IPS-15b (cell line): ENCODE data around the gene REEP5.
A peak's percentile ranks its signal among the peaks of the same experiment; 100 is the strongest.

Source experiments
- H3K27me3 ChIP-seq: one replicate; pipeline ENCODE4 v1.6.1; 2013; ENCODE audit warnings: low read length; ENCODE audit not compliant: control insufficient read depth, insufficient read depth
- H3K36me3 ChIP-seq: one replicate; pipeline ENCODE4 v1.6.1; 2013; ENCODE audit warnings: low read length; ENCODE audit not compliant: control insufficient read depth, insufficient read depth
- H3K4me1 ChIP-seq: one replicate; pipeline ENCODE4 v1.6.1; 2013; ENCODE audit warnings: mild to moderate bottlenecking, low read length; ENCODE audit not compliant: control insufficient read depth, insufficient read depth
- H3K4me3 ChIP-seq: one replicate; pipeline ENCODE4 v1.5.1; 2013; ENCODE audit warnings: low read depth, low read length
- H3K9ac ChIP-seq: one replicate; pipeline ENCODE4 v1.6.1; 2013; ENCODE audit warnings: low read depth, mild to moderate bottlenecking, low read length
- H3K9me3 ChIP-seq: one replicate; pipeline ENCODE4 v1.6.1; 2013; ENCODE audit warnings: mild to moderate bottlenecking, low read length; ENCODE audit not compliant: control insufficient read depth, insufficient read depth

Gene REEP5

DNA sequence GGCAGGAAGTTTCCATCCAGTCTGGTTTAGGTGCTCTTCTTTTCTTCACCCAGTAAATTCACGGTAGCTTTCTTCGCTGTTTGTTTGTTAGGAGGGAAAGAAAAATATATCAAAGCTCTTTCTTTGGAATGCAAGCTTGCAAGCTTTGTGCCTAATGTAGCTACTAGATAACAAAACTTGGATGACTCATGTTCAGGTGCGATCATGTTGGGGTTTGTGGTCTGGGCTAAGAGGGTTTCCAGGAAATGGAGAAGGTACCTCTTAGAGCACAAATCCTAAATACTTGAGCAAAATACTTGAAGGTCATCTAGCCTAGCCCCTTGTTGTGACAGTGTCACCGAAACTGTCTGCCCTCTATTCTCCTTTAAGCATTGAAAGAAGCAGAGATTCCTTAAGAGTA is 43.3 kb downstream of the REEP5 start:
- no peaks in the 10 kb centered on the region for H3K27me3 ChIP-seq
- H3K4me3 ChIP-seq, result no peak overlapping the region
- no peak overlapping the region for H3K9ac ChIP-seq
- no peaks in the 10 kb centered on the region for H3K36me3 ChIP-seq
- no peaks in the 10 kb centered on the region for H3K9me3 ChIP-seq
- peaks cover 4% of the 10 kb centered on the region for H3K4me1 ChIP-seq

DNA sequence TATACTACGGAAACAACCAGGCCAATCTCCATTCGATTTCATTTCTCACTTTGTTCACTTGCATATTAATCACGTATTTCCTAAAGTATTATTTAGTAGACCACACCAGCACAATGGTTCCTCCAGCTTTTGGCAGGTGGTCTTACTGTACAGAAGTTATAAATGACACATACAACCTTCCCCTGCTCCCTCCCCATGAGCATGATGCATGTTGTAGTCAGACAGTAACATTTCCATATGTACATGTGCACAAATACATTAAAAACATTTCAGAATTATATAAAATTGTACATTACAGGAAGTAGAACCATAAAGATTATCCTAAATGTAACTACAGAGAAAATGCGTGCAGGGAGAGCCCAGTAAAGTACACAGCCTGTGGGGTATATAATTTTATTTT is 43.9 kb downstream of the REEP5 start:
- Histone ChIP-seq H3K27me3 (no peaks in the 10 kb centered on the region), H3K36me3 (no peaks in the 10 kb centered on the region), H3K4me3 (no peak overlapping the region), H3K4me1 (peaks cover 4% of the 10 kb centered on the region), H3K9me3 (no peaks in the 10 kb centered on the region), H3K9ac (no peak overlapping the region)

DNA sequence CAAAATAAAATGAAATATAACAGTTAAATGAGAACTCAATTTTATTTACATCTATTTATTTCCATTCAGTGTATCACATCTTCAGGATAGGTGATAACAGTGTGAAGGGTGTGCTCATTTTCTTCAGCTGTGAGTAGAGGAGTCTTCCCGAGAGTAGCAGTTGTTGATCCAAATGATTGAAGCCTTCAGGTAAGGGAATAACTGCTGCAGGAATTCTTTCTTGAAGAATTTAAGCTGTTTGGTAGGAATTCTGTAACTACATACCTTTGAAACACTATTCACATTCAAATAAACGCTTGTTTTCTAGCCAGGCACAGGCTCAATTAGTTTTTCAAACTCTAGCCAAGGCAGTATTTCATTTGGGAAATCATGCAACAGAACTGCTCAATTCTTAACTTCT is 45.7 kb downstream of the REEP5 start:
- peaks cover 4% of the 10 kb centered on the region for H3K4me1 ChIP-seq
- H3K9me3 ChIP-seq, result no peaks in the 10 kb centered on the region
- H3K4me3 ChIP-seq, result no peak overlapping the region
- no peaks in the 10 kb centered on the region for H3K36me3 ChIP-seq
- H3K9ac ChIP-seq, result no peak overlapping the region
- H3K27me3 ChIP-seq, result no peaks in the 10 kb centered on the region

DNA sequence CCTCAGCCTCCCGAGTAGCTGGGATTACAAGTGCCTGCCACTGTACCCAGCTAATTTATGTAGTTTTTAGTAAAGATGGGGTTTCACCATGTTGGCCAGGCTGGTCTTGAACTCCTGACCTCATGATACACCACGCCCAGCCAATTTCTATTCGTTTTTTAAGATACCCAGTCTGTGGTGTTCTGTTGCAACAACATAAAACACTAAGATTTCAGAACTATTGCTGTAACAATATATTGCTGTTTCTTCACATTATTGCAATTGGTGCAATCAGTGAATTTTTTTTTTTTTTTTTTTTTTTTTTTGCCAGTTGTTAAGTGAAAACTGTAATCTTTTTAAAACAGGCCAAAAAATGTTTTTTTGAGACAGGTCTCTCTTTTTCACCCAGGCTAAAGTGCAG is 51.1 kb downstream of the REEP5 start:
- Histone ChIP-seq H3K4me1 (no peaks in the 10 kb centered on the region), H3K36me3 (peaks cover 20% of the 10 kb centered on the region)

DNA sequence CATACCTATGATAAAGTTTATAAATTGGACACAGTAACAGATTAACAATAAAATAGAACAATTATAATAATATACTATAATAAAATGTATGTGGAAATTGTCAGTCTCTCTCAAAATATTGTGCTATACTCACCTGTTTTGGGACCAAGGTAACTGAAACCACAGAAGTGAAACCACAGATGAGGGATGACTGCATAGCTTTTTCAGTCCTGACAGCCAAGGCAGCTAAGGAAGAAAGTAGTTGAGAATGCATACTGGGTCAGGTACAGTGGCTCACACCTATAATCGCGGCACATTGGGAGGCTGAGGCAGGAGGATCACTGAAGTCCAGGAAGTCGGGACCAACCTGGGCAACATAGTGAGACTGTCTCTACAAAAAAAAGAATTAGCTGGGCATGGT is 52.1 kb downstream of the REEP5 start:
- H3K9me3 ChIP-seq, result no peaks in the 10 kb centered on the region
- no peak overlapping the region for H3K9ac ChIP-seq
- H3K27me3 ChIP-seq, result no peaks in the 10 kb centered on the region
- peaks cover 20% of the 10 kb centered on the region for H3K36me3 ChIP-seq
- H3K4me1 ChIP-seq, result no peaks in the 10 kb centered on the region
- H3K4me3 ChIP-seq, result no peak overlapping the region

More for the DNA sequence above, 51.1 kb downstream of the REEP5 start:
- Histone ChIP-seq H3K27me3 (no peaks in the 10 kb centered on the region), H3K4me3 (no peak overlapping the region), H3K9me3 (no peaks in the 10 kb centered on the region), H3K9ac (no peak overlapping the region)

DNA sequence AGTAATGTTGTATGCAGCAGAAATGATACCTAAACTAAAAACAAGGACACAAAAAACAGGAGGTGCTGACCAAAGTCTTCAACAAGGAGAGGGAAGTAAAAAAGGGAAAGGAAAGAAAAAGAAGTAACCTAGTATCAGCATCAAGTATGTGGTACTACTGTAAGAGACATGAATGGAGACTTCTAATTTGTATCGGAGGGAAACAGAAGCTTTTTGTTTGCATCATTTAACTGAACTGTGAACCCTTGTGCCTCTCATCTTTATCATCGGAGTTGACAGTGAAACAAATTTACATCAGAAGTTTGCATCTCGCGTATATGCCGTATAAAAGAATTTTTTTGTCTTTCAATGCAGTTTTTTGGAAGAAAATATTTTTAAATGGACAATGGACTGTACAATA is 54.6 kb downstream of the REEP5 start:
- peaks cover 20% of the 10 kb centered on the region for H3K36me3 ChIP-seq
- H3K4me1 ChIP-seq, result no peaks in the 10 kb centered on the region
- H3K9me3 ChIP-seq, result no peaks in the 10 kb centered on the region
- H3K4me3 ChIP-seq, result no peak overlapping the region
- no peak overlapping the region for H3K9ac ChIP-seq
- no peaks in the 10 kb centered on the region for H3K27me3 ChIP-seq

DNA sequence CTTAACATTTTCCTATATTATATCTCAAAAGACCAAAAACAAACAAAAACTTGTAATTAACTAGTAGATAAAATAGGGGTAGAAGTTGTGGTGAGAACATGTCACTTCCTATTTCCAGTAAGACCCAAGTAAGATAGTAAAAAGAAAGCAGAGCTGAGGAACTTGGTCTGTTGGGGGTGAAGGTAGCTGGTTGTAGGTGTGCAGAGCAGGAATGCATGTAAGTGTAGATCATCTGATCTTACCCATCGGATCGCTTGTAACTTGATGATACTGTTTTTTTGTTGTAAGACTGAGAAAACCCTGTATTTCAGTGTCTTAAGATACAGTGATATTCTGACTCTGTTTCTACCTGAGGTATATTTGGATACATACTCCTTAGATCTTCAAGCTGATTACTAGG is 55.3 kb downstream of the REEP5 start:
- peaks cover 20% of the 10 kb centered on the region for H3K36me3 ChIP-seq

DNA sequence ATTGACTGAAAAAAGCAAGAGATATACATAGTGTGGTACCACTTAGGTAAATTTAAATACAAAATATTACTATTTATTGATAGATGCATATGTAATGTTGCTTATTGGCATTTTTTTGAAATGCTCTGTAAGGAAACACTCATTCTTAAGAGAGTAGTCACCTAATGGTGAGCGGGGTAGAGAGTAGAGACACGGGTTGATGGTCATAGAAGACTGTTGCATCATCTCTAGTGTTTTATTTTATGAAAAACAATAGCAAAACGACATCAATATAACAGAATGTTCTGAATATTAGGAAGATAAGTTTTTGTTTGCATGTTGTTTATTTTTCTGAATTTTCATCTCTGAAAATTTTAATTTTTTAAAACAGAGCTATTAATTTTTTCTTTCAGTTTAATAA is 56.9 kb downstream of the REEP5 start:
- H3K36me3 ChIP-seq, result peaks cover 14% of the 10 kb centered on the region
- H3K9ac ChIP-seq, result no peak overlapping the region
- H3K27me3 ChIP-seq, result no peaks in the 10 kb centered on the region

More for the DNA sequence above, 55.3 kb downstream of the REEP5 start:
- Histone ChIP-seq H3K9ac (no peak overlapping the region), H3K27me3 (no peaks in the 10 kb centered on the region), H3K4me3 (no peak overlapping the region), H3K4me1 (no peaks in the 10 kb centered on the region), H3K9me3 (no peaks in the 10 kb centered on the region)

DNA sequence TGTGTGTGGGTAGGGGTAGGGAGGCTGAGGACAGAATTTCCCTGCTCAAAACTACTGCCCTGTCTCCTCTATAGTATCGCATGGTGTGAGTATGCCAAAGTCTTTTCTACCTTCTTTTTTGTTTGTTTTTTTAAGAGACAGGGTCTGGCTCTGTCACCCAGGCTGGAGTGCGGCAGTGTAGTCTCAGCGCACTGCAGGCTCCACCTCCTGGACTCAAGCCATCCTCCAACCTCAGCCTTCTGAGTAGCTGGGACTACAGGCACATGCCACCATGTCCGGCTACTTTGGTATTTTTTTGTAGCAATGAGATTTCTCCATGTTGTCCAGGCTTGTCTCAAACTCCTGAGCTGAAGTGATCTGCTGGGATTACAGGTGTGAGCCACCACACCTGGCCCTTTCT is 58.5 kb downstream of the REEP5 start:
- no peak overlapping the region for H3K9ac ChIP-seq
- no peaks in the 10 kb centered on the region for H3K4me1 ChIP-seq
- H3K4me3 ChIP-seq, result no peak overlapping the region
- no peaks in the 10 kb centered on the region for H3K9me3 ChIP-seq
- H3K27me3 ChIP-seq, result peaks cover 2% of the 10 kb centered on the region
- peaks cover 4% of the 10 kb centered on the region for H3K36me3 ChIP-seq

More for the DNA sequence above, 56.9 kb downstream of the REEP5 start:
- H3K4me1 ChIP-seq, result no peaks in the 10 kb centered on the region
- no peaks in the 10 kb centered on the region for H3K9me3 ChIP-seq
- H3K4me3 ChIP-seq, result no peak overlapping the region

DNA sequence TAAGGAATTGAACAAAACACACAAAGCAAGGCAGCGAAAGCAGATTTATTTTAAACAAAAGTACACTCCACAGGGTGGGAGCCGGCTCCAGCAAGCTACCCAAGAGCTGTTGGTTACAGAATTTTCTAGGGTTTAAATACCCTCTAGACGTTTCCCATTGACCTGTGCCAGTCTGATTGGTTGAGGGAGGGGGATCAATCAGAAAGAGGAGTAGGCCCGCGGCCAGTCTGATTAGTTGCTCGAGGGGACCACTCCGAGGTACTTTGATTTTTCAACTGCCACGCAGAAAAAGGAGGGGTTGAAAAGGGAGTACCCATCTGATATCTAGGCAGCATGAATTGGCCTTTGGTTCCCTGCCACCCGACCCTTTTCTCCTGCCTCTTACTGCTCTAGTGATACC is 59.9 kb downstream of the REEP5 start:
- no peaks in the 10 kb centered on the region for H3K4me1 ChIP-seq
- H3K27me3 ChIP-seq, result peaks cover 2% of the 10 kb centered on the region
- H3K9ac ChIP-seq, result peak overlapping the region; percentile 86
- no peaks in the 10 kb centered on the region for H3K9me3 ChIP-seq
- H3K36me3 ChIP-seq, result peaks cover 4% of the 10 kb centered on the region
- H3K4me3 ChIP-seq, result peak overlapping the region; percentile 79

DNA sequence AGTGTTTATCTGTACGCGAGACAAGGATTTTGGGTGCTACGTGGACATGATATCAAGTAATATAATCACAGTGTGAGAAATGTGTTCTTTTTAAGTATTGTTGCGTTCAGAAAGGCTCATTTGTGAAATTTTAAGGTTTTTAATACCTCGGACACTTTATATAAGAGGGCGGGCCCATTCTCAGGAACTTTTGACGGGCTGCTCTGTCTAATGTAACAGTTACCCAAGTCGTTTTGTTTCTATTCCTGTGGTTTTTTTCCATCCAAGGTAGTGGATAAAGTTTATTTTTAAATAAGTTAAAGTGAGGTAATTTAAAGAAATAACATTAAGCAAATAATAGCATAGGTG is 60.4 kb downstream of the REEP5 start:
- Histone ChIP-seq H3K27me3 (peaks cover 2% of the 10 kb centered on the region), H3K4me1 (no peaks in the 10 kb centered on the region), H3K36me3 (peaks cover 4% of the 10 kb centered on the region), H3K9me3 (no peaks in the 10 kb centered on the region), H3K4me3 (peak overlapping the region; percentile 79), H3K9ac (peak overlapping the region; percentile 86)

DNA sequence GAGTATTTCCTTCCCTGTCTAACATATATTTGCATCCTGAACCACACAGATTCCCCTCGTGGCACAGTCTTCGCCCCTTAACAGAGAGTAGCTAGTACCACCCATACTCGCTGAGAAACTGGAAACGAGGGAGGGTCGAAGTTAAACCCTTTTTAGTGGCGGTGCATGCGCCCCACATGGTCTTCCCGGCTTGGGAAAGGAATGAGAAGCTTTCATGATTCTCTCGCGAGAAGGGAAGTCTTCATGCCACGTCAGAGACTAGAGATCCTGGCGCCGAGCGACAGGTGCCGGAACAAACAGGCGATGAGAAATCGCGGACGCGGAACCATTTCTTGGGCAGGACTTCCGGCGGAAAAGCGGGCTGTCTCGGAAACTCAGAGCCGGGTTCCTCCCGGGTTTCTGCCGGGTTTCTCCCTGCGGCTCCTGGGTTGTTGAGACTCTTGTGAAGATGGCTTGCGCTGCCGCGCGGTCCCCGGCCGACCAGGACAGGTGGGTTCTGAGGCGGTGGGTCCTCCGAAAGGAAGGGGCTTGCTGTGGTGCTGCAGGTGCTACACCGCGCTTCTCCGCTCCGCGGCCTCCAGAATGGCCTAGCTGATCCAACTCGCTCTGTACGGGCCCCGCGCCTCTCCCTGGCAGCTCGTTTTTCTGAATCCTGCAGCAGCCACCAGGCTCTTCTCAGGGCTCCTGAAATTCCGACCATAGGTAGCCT is 60.9 kb downstream of the REEP5 start, which contains the start of gene SRP19:
Gene SRP19, plus strand, starts transcription at position 359 of the 709 bp plus-strand sequence. Its CDS starts 90 bp downstream, at position 449.
- H3K4me1 ChIP-seq, result no peaks in the 10 kb centered on the region
- H3K9ac ChIP-seq, result peak within 1 kb of the TSS; percentile 86
- peaks cover 3% of the 10 kb centered on the region for H3K27me3 ChIP-seq
- peaks cover under 1% of the 10 kb centered on the region for H3K36me3 ChIP-seq
- H3K9me3 ChIP-seq, result no peaks in the 10 kb centered on the region
- peak within 1 kb of the TSS; percentile 79 for H3K4me3 ChIP-seq
